ENCODE data around the gene BICRA. TPM values are rescaled to one million over a fixed set of nuclear protein-coding genes. Genes with fewer than 3 reads are reported as not detected.
"Not testable (repeated sequence)": the region's sequence is repeated elsewhere in the genome, so short reads cannot be mapped to it uniquely, and the experiment has no call there.

BICRA gene
- total RNA-seq, 2 donors from 2014 or later, result 14.9 to 16.8 TPM

- intact Hi-C loops (cut with DNase I, micrococcal nuclease); ATAC-seq: not testable (repeated sequence)
- DNase-seq, result peak in 1 of 2 donors; percentile 32
These were observed 9.2 kb upstream of the BICRA start for GRCh38 chr19:47599671-47600245.

DNA sequence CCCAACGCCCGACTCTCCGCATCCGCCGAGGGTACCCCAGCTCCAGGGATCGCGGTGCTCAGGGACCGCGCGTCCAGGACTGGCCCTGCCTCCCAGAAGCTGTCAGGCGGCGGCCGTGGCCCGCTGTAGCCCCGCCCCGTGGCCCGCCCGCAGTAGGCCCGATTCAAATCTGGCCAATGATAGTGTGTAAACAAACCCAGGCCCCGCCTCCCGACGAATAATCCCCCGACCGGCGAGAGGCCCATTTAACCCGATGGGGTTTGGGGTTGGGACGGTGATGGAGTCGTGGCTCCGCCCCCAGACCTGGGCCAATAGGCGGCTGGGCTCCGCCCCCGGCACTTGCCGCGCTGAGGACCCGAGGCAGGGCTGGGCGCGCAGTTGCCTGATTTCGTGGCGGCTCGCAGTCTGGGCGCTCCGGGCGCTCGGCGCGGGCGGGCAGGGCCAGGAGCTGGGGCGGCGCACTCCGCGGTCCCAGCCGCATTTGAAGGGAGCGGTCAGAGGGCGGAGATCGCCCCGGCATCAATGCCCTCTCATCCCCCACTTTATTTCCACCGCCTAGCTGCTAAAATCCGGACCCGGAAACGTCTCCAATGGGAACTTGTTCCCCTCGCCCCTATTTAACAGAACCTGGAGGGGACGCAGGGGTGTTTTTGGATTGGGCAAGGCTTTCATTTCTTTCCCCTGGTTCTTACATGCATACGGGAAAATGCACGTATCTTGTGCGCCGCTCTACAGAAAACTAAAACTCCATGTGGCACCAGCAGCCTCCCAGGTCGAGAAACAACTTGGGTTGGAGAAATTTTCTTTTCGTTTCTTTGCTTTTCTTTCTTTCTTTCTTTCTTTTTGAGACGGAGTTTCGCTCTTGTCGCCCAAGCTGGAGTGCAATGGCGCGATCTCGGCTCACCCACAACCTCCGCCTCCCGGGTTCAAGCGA lies 8.4 kb upstream of the BICRA start:
- DNase-seq, result peak; percentile 100
- intact Hi-C loops (cut with DNase I, micrococcal nuclease), result no loop called here

GRCh38 chr19:47601180-47601904 lies 7.6 kb upstream of the BICRA start:
- DNase-seq, result peak; percentile 67 to 88
- intact Hi-C loops (cut with DNase I, micrococcal nuclease), result no loop called here

More for the DNA sequence above, 8.4 kb upstream of the BICRA start:
- peak; percentile 93 for ATAC-seq

DNA sequence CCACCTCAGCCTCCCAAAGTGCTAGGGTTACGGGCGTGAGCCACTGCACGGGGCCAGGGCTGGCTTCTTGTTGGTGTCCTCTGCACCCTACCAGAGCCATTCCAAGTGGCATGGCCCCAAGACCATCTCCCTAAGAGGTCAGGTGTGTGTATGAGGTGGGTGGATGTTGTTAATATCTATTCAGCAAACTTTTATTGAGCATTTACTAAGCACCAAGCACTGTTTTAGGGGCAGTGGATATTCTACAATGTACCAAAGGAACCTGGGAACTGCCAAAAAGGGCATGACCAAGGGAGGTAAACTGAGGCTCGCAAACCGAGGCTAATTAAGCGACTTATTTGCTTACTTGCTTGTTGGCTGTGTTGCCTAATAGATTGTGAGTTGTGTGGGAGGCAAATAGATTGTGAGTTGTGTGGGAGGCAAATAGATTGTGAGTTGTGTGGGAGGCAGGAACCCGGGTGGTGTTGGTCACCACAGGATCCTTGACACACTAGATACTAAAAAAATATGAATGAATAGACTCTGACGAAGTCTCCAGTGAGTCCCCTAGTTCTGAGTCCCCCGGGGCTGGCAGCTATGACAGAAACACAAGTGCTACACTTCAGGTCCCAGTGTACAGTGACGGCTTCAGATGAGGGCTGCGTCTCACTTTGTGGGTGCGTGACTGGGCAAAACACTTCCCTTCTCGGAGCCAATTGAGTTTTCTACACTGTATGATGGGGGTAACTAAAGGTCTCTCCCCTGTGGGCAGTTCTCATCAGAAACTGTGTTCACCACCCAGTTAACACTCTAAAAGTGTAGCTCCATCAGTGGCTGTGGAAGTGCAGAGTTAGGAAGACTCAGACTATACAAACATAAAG lies 5.0 kb upstream of the BICRA start:
- intact Hi-C loops (cut with DNase I, micrococcal nuclease), result no loop called here
- DNase-seq (no peak), ATAC-seq (no peak)

More at GRCh38 chr19:47601180-47601904, 7.6 kb upstream of the BICRA start:
- ATAC-seq, result peak; percentile 68

DNA sequence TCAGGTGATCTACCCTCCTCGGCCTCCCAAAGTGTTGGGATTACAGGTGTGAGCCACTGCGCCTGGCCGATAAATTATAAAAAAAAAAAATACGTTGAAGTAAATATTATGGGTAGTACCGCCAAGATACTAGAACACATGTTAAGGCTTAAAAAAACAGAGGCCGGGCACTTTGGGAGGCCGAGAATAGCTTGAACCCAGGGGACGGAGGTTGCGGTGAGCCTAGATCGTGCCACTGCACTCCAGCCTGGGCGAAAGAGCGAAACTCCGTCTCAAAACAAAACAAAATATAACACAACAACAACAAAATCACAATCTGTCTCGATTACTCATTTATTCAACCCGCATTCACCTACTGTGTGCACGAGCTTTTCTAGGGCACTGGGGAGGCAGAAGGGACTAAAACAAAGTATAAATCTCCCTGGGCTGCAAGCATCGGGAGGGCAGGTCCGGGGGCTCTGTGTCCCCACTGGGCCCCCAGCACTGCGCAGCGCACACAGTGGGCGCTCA lies 1.3 kb upstream of the BICRA start:
- no peak for DNase-seq
- intact Hi-C loops (cut with DNase I, micrococcal nuclease), result no loop called here
- no peak for ATAC-seq

GRCh38 chr19:47608074-47608918 lies 638 bp upstream of the BICRA start:
- peak; percentile 87 for ATAC-seq
- DNase-seq, result peak; percentile 91 to 92
- intact Hi-C loops (cut with DNase I, micrococcal nuclease), result no loop called here

- intact Hi-C loops (cut with DNase I, micrococcal nuclease), result no loop called here
- ATAC-seq (peak; percentile 45), DNase-seq (peak; percentile 70 to 71)
These were observed 1.3 kb downstream of the BICRA start for GRCh38 chr19:47609906-47610894.

- ATAC-seq (no peak), DNase-seq (peak in 1 of 2 donors; percentile 60)
- intact Hi-C loops (cut with DNase I, micrococcal nuclease), result no loop called here
These were observed 2.0 kb downstream of the BICRA start for GRCh38 chr19:47610902-47611301.

DNA sequence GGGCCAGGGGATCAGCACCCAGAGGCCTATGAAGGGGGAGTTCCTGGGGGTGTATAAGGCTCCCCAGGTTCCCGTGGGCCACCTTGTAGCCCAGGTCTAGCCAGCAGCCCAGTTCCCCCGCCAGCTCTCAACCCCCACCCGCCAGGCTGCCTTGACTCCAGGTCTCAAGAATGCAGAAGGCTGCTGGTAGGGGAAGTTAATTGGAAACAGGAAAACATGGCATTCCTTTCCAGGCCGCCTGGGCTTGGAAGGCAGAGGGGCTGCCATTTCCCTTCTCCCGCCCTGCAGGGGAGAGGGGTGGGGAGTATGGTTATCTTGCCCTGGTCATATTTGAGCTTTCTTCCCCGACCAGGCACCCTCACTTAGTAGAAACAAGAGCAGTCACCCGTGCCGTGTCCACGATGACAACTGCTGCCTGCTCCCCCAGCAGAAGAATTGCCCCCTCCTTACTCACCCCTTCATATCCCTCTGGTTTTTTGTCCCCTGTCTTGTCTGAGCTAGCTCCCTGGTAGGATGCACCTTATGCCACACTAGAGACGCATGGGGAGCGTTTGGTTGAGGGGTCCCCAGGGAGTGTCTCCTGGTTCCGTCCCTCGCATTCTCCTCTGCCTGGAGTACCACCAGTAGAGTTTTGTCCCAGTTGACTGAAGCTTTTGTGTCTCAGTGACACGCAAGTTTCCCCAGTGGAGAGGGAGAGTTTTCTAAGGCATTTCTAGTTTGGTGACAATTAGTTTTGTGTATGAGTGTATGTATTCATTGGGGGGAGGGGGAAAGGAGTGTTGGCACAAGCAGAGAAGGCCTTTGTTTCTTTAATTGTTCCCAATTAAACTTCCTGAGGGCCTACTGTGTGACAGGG lies 4.5 kb downstream of the BICRA start:
- ATAC-seq, result no peak
- DNase-seq, result no peak
- intact Hi-C loops (cut with DNase I, micrococcal nuclease), result no loop called here

GRCh38 chr19:47614021-47614295 lies 5.0 kb downstream of the BICRA start:
- intact Hi-C loops (cut with DNase I, micrococcal nuclease), result no loop called here
- DNase-seq (no peak), ATAC-seq (no peak)

GRCh38 chr19:47614559-47614958 lies 5.6 kb downstream of the BICRA start:
- DNase-seq (no peak), ATAC-seq (no peak)
- intact Hi-C loops (cut with DNase I, micrococcal nuclease), result no loop called here

DNA sequence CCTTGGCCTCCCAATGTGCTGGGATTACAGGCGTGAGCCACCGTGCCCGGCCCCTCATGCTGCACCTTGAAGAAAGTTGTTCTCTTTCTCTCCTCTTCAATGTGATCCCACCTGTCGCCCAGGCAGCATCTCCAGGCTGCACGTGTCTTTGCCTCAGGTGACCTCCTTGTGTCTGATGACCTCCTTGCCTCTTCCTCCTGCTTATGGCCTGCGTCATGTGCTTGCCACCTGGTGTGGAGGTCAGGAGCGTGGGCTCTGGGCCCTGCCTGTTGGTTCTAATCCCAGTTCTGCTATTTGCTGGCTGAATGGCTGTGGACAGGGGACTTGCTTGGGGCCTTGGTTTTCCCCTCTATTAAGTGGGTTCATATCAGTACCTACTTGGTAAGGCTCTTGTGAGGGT lies 6.3 kb downstream of the BICRA start:
- ATAC-seq, result no peak
- intact Hi-C loops (cut with DNase I, micrococcal nuclease), result no loop called here

GRCh38 chr19:47615714-47616113 lies 6.8 kb downstream of the BICRA start:
- DNase-seq (no peak), ATAC-seq (no peak)
- intact Hi-C loops (cut with DNase I, micrococcal nuclease), result no loop called here

More for the DNA sequence above, 6.3 kb downstream of the BICRA start:
- no peak for DNase-seq

GRCh38 chr19:47618771-47619170 lies 9.8 kb downstream of the BICRA start:
- intact Hi-C loops (cut with DNase I, micrococcal nuclease), result no loop called here
- ATAC-seq (peak; percentile 63), DNase-seq (peak in 1 of 2 donors; percentile 32)

DNA sequence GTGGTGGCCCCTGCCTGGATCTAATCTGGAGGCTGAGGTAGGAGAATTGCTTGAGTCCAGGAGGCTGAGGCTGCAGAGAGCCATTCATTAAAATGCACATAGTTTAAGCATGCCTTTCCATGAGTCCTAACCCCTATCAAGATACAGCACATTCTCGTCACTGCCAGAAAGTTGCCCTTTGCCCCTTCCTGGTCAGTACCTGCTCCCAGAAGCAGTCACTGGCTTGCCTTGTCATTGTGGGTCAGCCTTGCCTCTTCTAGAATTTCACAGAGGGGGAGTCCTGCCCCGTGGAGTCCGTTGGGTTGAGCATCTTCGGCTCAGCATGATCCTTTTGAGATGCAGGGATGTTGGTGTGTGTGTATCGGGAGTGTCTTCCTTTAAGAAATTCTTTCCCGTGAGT lies 10.8 kb downstream of the BICRA start:
- DNase-seq (no peak), ATAC-seq (peak; percentile 54)
- intact Hi-C loops (cut with DNase I, micrococcal nuclease), result no loop called here
